ENCODE measurements around the gene ERV3-1.

DNA sequence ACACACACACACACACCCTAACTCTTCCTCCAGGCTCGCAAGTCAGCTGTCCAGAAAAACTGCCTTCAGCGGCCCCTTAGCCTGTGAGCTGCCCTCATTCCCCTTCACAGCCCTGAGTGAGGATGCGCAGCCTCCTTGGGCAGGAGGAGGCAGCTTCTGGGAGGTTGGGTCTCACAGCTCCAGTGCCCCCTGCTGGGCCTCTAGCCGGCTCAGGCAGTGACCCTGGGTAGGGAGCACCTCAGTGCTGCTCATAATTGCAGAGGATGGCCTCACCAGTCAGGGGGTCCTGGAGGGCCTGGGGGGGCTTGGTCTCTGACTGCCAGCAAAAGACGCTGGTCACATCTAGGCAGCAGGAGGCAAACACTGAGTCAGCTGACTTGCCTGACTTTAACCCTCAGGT, 59.7 kb downstream of the ERV3-1 start:
- TF ChIP-seq, protein P1, sequence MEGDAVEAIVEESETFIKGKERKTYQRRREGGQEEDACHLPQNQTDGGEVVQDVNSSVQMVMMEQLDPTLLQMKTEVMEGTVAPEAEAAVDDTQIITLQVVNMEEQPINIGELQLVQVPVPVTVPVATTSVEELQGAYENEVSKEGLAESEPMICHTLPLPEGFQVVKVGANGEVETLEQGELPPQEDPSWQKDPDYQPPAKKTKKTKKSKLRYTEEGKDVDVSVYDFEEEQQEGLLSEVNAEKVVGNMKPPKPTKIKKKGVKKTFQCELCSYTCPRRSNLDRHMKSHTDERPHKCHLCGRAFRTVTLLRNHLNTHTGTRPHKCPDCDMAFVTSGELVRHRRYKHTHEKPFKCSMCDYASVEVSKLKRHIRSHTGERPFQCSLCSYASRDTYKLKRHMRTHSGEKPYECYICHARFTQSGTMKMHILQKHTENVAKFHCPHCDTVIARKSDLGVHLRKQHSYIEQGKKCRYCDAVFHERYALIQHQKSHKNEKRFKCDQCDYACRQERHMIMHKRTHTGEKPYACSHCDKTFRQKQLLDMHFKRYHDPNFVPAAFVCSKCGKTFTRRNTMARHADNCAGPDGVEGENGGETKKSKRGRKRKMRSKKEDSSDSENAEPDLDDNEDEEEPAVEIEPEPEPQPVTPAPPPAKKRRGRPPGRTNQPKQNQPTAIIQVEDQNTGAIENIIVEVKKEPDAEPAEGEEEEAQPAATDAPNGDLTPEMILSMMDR (IDR thresholded peaks at IDR 0.05): no peak
- TF ChIP-seq EZH2 (IDR thresholded peaks at IDR 0.05; ENCODE audit: borderline replicate concordance, insufficient read depth, low read depth, low read length, poor library complexity, severe bottlenecking): no peak
